Fibroblast of mammary gland (primary cell): ENCODE results near the gene DNAJC15.

Source experiments
- DNase-seq: peaks from one replicate; pipeline ENCODE4 v3.0.0-alpha.2; 2010; ENCODE audit warnings: low read depth
- H3K4me3 ChIP-seq: 2 replicates; pipeline ENCODE4 v1.5.1; 2011; ENCODE audit warnings: low read depth, mild to moderate bottlenecking, low read length, moderate library complexity; ENCODE audit not compliant: control insufficient read depth
- CTCF ChIP-seq: conservative IDR thresholded peaks from 2 replicates; pipeline ENCODE4 v1.5.1; 2011; ENCODE audit warnings: low read depth, low read length, inconsistent platforms; ENCODE audit not compliant: control insufficient read depth, insufficient read depth

DNAJC15 gene

GRCh38 chr13:43145534-43146196 lies 122.3 kb downstream of the DNAJC15 start:
- H3K4me3 ChIP-seq, result no peak overlapping the region
- no peak for TF ChIP-seq CTCF
- DNase-seq, result no peak

- no peak for TF ChIP-seq CTCF
- DNase-seq, result no peak
- H3K4me3 ChIP-seq, result no peak overlapping the region
These were observed 123.0 kb downstream of the DNAJC15 start for GRCh38 chr13:43146400-43146799.

GRCh38 chr13:43150369-43151207 lies 127.2 kb downstream of the DNAJC15 start:
- no peak for DNase-seq
- H3K4me3 ChIP-seq, result no peak overlapping the region
- TF ChIP-seq CTCF, result no peak

- no peak for TF ChIP-seq CTCF
- DNase-seq, result peak; percentile 48
- no peak overlapping the region for H3K4me3 ChIP-seq
These were observed 130.2 kb downstream of the DNAJC15 start for GRCh38 chr13:43153436-43154090.

GRCh38 chr13:43154156-43154651 lies 130.8 kb downstream of the DNAJC15 start:
- H3K4me3 ChIP-seq, result no peak overlapping the region
- TF ChIP-seq CTCF, result no peak
- DNase-seq, result no peak

- DNase-seq, result no peak
- no peak for TF ChIP-seq CTCF
- H3K4me3 ChIP-seq, result no peak overlapping the region
These were observed 131.5 kb downstream of the DNAJC15 start for GRCh38 chr13:43154839-43155238.
